Skeletal muscle satellite cell (primary cell): ENCODE measurements around the gene TBC1D10B. TPM values are rescaled to one million over a fixed set of nuclear protein-coding genes. Genes with fewer than 3 reads are reported as not detected.

Experiments
- H3K27me3 ChIP-seq: 2 replicates; pipeline ENCODE4 v1.7.0; 2013; ENCODE audit warnings: low read length; ENCODE audit not compliant: control insufficient read depth, insufficient read depth
- H3K36me3 ChIP-seq: 2 replicates; pipeline ENCODE4 v1.7.0; 2013; ENCODE audit warnings: mild to moderate bottlenecking, control low read depth, low read length; ENCODE audit not compliant: insufficient read depth
- H3K4me1 ChIP-seq: 2 replicates; pipeline ENCODE4 v1.7.0; 2013; ENCODE audit warnings: low read length; ENCODE audit not compliant: control insufficient read depth, insufficient read depth
- H3K4me2 ChIP-seq: 2 replicates; pipeline ENCODE4 v1.7.0; 2013; ENCODE audit warnings: mild to moderate bottlenecking, low read length
- H3K4me3 ChIP-seq: 2 replicates; pipeline ENCODE4 v1.7.0; 2013; ENCODE audit warnings: low read length
- H3K9ac ChIP-seq: 2 replicates; pipeline ENCODE4 v1.7.0; 2013; ENCODE audit warnings: mild to moderate bottlenecking, low read depth, low read length, moderate library complexity
- H3K9me3 ChIP-seq: replicated peaks from 2 replicates; pipeline ENCODE4 v1.7.0; 2013; ENCODE audit warnings: mild to moderate bottlenecking, control low read depth, low read length
- total RNA-seq: library from RNA; depleted of rRNA; stranded (reverse); fragments of >200 nt; gene quantifications from 2 replicates; pipeline ENCODE4 v1.2.3, GENCODE V29; 2012; rRNA removed

Gene TBC1D10B
- total RNA-seq: 37.8 and 50.5 TPM in 2 replicates

- Histone ChIP-seq H3K9ac (peak within 1 kb of the TSS; percentile 71), H3K27me3 (no peaks in the 10 kb centered on the region), H3K4me3 (peak within 1 kb of the TSS; percentile 71), H3K4me1 (peaks cover 29% of the 10 kb centered on the region), H3K36me3 (peaks cover 7% of the 10 kb centered on the region), H3K9me3 (no peaks in the 10 kb centered on the region), H3K4me2 (peak within 1 kb of the TSS; percentile 93)
Observed at GRCh38 chr16:30370456-30371247, at the start of gene TBC1D10B. Gene TBC1D10B, minus strand, starts transcription at chr16:30370494. Its CDS starts 311 bp downstream, at chr16:30370183.

DNA sequence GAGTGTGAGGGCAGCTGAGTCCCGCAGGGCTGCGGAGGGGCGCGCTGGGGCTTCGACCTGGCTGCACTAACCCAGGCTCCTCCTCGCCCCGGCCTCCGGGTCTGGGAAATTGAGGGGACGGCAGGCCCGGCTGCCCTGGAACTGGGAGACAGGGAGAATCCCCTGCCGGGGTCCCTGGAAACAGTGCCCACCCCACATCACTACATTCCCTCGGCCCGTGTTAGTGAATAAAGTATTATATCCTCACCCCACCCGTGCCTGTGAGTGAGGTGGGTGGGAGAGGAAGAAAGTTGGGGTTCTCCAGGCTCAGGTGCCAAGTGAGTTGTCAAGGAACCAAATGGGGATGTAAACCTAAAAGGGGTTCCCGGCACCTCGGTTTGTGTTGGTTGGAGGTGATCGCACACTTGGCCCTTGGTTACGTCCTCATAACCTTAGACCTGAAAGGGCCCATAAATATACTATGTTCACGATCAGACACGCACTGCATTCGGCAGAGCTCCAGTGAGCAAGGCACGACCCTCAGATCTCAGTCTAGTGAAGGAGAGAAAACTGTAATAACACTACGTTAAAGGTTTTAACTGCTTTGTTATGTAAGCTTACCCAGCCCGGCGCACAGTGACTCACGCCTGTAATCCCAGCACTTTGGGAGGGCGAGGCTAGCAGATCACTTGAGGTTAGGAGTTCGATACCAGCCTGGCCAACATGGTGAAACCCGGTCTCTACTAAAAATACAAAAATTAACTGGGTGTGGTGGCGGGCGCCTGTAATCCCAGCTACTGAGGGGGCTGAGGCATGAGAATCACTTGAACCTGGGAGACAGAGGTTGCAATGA, 48.3 kb upstream of the TBC1D10B start:
- Histone ChIP-seq H3K36me3 (peaks cover 18% of the 10 kb centered on the region), H3K9me3 (no peaks in the 10 kb centered on the region), H3K4me3 (peak overlapping the region; percentile 84), H3K27me3 (no peaks in the 10 kb centered on the region), H3K4me2 (peak overlapping the region; percentile 99), H3K9ac (peak overlapping the region; percentile 69), H3K4me1 (peaks cover 8% of the 10 kb centered on the region)

- Histone ChIP-seq H3K9me3 (no peaks in the 10 kb centered on the region), H3K4me1 (peaks cover 8% of the 10 kb centered on the region), H3K4me2 (peak overlapping the region; percentile 99), H3K4me3 (peak overlapping the region; percentile 84), H3K36me3 (peaks cover 15% of the 10 kb centered on the region), H3K9ac (peak overlapping the region; percentile 69), H3K27me3 (no peaks in the 10 kb centered on the region)
Observed at GRCh38 chr16:30417529-30418349, 47.4 kb upstream of the TBC1D10B start.

DNA sequence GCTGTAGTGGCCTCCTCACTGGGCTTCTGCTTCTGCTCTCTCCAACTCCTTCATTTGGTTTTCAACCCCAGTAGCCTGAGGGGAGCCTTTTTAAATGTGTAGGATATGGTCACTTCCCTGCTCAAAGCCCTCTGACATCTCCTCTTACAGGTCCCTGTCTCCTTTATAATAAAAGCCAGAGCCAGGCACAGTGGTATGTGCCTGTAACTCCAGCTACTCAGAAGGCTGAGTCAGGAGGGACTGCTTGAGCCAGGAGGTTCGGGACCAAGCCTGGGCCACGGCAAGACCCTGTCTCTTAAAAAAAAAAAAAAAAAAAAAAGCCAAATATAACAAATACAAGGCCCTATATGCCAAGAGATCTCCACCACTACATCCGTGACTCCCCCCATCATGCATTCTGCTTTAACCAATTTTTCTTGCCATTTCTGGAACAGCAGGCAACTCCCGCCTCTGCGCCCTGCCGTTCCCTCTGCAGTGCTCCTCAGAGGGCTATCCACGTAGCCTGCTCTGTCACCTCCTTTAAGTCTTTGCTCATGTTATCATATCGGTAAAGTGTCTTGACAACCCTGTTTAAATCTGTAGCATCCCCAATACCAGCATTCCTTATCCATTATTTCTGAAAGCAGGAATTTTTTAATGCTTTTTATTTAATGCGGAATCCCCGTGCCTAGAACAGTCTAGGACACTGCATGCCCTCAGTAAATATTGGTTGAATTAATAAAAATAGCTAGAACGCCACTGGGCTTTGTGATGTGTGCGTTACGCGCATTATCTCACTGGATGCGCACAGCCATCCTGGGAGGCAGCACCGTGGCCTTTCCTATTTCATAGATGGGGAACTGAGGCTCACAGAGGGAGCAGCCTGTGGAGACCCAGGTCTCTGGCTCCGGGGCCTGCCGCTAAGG, 46.6 kb upstream of the TBC1D10B start:
- H3K4me2 ChIP-seq: peak overlapping the region; percentile 99
- peaks cover 8% of the 10 kb centered on the region for H3K4me1 ChIP-seq
- H3K9me3 ChIP-seq: no peaks in the 10 kb centered on the region
- peaks cover 20% of the 10 kb centered on the region for H3K36me3 ChIP-seq
- H3K4me3 ChIP-seq: peak overlapping the region; percentile 84
- H3K9ac ChIP-seq: peak overlapping the region; percentile 69
- no peaks in the 10 kb centered on the region for H3K27me3 ChIP-seq

DNA sequence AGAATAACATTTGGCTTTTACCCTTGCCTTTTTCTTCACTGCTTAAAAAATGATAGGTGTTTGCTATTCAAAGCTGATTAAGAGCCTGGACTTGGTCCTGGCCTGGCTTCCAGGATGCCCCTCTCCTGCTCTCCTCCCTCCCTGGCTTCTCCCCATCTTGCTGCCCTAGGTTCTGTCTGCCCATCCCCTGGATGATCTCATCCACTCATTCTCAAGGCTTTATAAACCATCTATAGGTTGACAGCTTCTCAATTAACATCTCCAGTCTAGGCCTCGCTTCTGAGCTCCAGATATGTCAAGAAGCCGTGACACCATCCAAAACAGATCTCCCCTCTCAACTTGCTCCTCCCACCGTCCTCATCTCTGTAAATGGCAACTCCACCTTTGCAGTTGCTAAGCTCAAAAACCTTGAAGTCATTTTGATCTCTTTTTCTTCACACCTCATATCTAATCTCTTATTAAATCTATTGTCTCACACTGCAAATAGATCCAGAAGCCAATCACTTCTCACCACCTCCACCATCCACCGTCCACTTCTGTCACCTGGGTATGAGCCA, 45.8 kb upstream of the TBC1D10B start:
- no peak overlapping the region for H3K9ac ChIP-seq
- no peak overlapping the region for H3K4me3 ChIP-seq
- peaks cover 27% of the 10 kb centered on the region for H3K36me3 ChIP-seq
- no peaks in the 10 kb centered on the region for H3K27me3 ChIP-seq
- peaks cover 8% of the 10 kb centered on the region for H3K4me1 ChIP-seq
- no peak overlapping the region for H3K4me2 ChIP-seq
- H3K9me3 ChIP-seq: no peaks in the 10 kb centered on the region

DNA sequence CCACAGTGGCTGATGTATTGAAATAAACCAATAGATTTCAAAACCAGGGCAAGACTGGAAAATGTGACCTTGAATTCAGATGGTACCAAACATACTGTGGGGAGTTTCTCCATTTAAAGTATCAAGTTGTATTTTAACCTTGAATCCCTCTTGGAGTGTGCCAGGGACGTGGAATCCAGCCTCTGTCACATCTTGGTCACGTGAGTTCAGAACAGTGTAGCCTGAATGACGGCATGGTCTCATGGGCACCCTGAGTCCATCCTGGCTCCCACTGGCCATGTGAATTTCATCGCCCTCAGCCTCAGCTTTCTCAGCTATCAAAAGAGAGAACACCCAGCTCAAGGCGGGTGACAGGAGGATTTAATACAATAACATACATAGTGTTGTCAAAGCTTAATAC, 43.9 kb upstream of the TBC1D10B start:
- H3K9ac ChIP-seq: no peak overlapping the region
- no peak overlapping the region for H3K4me3 ChIP-seq
- peaks cover 15% of the 10 kb centered on the region for H3K4me1 ChIP-seq
- no peaks in the 10 kb centered on the region for H3K27me3 ChIP-seq
- no peak overlapping the region for H3K4me2 ChIP-seq
- no peaks in the 10 kb centered on the region for H3K9me3 ChIP-seq
- H3K36me3 ChIP-seq: peaks cover 34% of the 10 kb centered on the region

GRCh38 chr16:30413112-30413806, 43.0 kb upstream of the TBC1D10B start:
- Histone ChIP-seq H3K4me1 (peaks cover 21% of the 10 kb centered on the region), H3K9ac (no peak overlapping the region), H3K4me2 (no peak overlapping the region), H3K36me3 (peaks cover 34% of the 10 kb centered on the region), H3K4me3 (no peak overlapping the region), H3K9me3 (no peaks in the 10 kb centered on the region), H3K27me3 (no peaks in the 10 kb centered on the region)

DNA sequence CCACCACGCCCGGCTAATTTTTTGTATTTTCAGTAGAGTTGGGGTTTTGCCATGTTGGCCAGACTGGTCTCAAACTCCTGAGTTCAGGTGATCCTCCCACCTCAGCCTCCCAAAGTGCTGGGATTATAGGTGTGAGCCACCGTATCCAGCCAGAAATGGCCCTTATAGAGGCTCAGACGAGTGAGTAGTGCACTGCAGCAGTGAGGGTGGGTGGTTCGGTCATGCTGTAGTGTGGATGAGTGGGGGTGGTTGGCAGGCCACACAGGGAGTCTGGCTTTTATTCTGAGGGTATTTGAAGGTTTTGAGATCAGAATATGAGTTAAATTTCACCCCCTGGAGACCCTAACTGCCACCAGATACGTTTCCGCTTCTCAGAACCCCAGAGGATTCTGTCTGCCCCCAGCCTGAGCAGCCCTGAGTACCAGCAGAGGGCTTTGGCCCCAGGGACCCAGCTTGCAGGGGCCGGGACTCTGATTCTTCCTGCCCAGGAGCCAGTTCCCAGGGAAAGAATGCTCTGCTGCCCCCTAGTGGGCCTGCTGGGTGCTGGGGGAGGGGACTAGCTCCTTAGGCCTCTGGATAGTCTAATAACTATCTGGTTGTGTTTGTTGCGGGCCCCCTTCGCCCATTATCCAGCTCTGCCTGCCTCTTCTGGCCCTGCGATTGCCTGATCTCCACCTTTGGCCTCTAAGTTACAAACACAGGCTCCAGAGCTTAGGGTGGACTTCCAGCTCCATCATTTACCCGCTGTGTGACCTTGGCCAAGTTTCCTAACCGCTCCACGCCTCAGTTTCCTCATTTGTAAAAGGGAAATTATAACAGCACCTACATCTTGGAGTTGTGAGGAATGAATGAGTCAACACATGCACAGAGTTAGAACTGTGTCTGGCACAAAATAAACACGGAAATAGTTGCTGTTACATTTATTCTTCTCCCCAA, 39.1 kb upstream of the TBC1D10B start:
- peak overlapping the region; percentile 81 for H3K4me2 ChIP-seq
- peaks cover 22% of the 10 kb centered on the region for H3K4me1 ChIP-seq
- H3K9ac ChIP-seq: peak overlapping the region; percentile 18
- peak overlapping the region; percentile 50 for H3K4me3 ChIP-seq
- no peaks in the 10 kb centered on the region for H3K9me3 ChIP-seq
- H3K36me3 ChIP-seq: peaks cover 27% of the 10 kb centered on the region
- H3K27me3 ChIP-seq: no peaks in the 10 kb centered on the region

- Histone ChIP-seq H3K4me1 (peaks cover 22% of the 10 kb centered on the region), H3K9ac (peak overlapping the region; percentile 91), H3K27me3 (no peaks in the 10 kb centered on the region), H3K4me3 (peak overlapping the region; percentile 80), H3K36me3 (peaks cover 19% of the 10 kb centered on the region), H3K9me3 (no peaks in the 10 kb centered on the region), H3K4me2 (peak overlapping the region; percentile 83)
Observed at GRCh38 chr16:30407804-30408534, 37.7 kb upstream of the TBC1D10B start.
